KG1 (cell line): ENCODE results near the gene PYURF.

ENCODE experiments used
- DNase-seq: peaks from one replicate; lab custom pipeline; 2025; lab: John Stamatoyannopoulos, UW

Gene PYURF

DNA sequence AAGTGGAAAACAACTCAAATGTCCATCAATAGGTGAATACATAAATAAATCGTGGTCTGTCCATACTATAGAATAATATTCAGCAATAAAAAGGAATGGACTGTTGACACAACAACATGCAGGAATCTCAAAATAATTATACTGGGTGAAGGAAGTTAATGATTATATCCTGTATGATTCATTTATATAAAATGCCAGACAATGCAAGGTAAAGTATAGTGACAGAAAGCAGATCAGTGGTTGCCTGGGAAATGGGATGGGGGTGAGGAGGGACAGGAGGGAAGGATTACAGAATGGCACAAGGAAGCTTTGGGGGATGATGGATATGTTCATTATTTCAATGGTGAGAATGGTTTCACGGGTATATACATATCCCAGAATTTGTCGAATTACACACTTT, 12.3 kb downstream of the PYURF start:
- DNase-seq: no peak

DNA sequence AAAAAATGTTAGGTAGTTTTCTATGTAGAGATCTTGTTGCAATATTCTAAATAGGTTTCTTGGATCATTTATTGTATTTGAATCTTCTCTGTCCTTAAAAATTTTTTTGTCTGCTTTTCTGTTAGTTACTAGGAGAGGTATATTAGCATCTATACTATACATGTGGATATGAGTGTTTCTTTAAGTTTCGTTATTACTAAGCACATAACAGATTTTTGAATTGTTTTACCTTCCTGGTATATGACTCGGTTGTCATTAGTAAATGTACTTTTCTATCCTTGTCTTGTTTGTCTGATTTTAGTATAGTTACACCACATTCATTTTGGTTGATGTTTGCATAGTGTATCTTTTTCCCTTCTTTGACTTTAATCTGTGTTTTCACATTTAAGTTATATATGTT, 20.2 kb downstream of the PYURF start:
- no peak for DNase-seq

- DNase-seq: no peak
These were observed 25.6 kb downstream of the PYURF start for GRCh38 chr4:88497859-88498409.

- no peak for DNase-seq
These were observed 34.3 kb downstream of the PYURF start for GRCh38 chr4:88489100-88489761.

GRCh38 chr4:88481537-88481936, 42.0 kb downstream of the PYURF start:
- DNase-seq: no peak

DNA sequence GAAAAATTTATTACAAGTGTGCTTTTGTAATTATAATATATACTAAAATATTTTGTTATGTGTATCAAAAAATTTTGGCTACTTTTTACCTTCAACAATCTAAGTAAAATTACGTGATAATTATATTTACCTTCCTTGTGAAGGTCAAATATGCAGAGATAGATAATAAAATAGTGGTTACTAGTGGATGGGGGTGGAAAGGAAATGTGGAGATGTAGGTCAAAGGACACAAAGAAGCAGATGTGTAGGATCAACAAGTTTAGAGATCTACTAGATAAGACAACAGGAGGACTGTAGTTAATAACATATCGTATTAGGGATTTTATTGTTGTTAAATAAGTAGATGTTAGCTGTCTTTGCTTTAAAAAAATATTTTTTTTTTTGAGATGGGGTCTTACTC, 45.3 kb downstream of the PYURF start:
- DNase-seq: no peak

DNA sequence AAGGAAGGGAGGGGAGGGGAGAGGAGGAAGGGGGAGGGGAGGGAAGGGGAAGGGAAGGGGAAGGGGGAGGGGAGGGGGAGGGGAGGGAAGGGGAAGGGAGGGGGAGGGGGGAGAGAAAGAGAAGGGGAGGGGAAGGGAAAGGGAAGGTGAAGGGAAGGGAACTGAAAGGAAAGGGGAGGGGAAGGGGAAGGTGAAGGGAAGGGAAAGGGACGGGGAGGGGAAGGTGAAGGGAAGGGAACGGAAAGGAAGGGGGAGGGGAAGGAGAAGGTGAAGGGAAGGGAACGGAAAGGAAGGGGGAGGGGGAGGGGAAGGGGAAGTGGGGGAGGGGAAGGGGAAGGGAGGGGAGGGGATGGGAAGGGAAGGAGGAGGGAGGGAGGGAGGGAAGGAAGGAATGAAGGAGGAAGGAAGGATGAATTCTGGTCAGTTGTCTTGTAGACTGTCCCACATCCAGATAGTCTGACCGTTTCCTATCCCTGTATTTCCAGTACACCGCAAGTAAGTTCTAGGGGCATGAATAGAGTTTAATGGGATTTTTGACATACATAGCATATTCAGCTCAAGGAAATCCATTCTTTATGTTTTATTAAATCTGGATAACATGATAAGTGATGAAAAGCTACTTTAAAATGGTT, 46.2 kb downstream of the PYURF start:
- DNase-seq: no peak
